ENCODE data around the gene CDH10.

CDH10 gene

GRCh38 chr5:24444414-24444813 lies 200.4 kb downstream of the CDH10 start:
- in situ Hi-C loops (cut with MboI; ENCODE audit: low pct_unique_long_range_greater_than_20kb, low sequenced_read_pairs, unreplicated experiment), result no loop called here
- DNase-seq (ENCODE audit: low spot score), result no peak
- TF ChIP-seq CTCF (IDR thresholded peaks at IDR 0.05; ENCODE audit: extremely low read depth, insufficient read depth, missing control alignments), result no peak

GRCh38 chr5:24439465-24439864 lies 205.3 kb downstream of the CDH10 start:
- DNase-seq (ENCODE audit: low spot score), result no peak
- in situ Hi-C loops (cut with MboI; ENCODE audit: low pct_unique_long_range_greater_than_20kb, low sequenced_read_pairs, unreplicated experiment), result no loop called here
- no peak for TF ChIP-seq CTCF (IDR thresholded peaks at IDR 0.05; ENCODE audit: extremely low read depth, insufficient read depth, missing control alignments)
